H1 (cell line): ENCODE results near the gene RASGRF1. TPM values are rescaled to one million over a fixed set of nuclear protein-coding genes. Genes with fewer than 3 reads are reported as not detected.
A peak's percentile ranks its signal among the peaks of the same experiment; 100 is the strongest.

Source experiments
- CTCF ChIA-PET: fragments of 300-600 bp; sonication (Branson Sonifier 250); formaldehyde crosslinking; loops from one replicate; lab custom pipeline; 2021; ENCODE audit not compliant: partially characterized antibody; lab: Charles Lee
- POLR2A ChIA-PET: fragments of 300-600 bp; sonication (Branson Sonifier 250); formaldehyde crosslinking; loops from one replicate; lab custom pipeline; 2021; ENCODE audit warnings: inconsistent platforms; ENCODE audit not compliant: partially characterized antibody; lab: Charles Lee
- DNase-seq, 2 experiments: peaks; one replicate each; pipeline versions ENCODE4 v3.0.0 to v3.0.0-alpha.2; 2010 to 2022; ENCODE audit warnings: low spot score in 2 of 2, low read depth in 1 of 2, mixed read lengths in 1 of 2
- FAIRE-seq: peaks from 2 replicates; lab custom pipeline; 2011; peaks lifted over from hg19 to GRCh38; lab: Jason Lieb, UNC
- H2AFZ ChIP-seq: 2 replicates; pipeline ENCODE4 v1.8.1; 2012; ENCODE audit warnings: low read length, inconsistent platforms
- H2AK5ac ChIP-seq: 2 replicates; pipeline ENCODE4 v1.6.1; 2013; ENCODE audit warnings: low read depth, low read length
- H2BK120ac ChIP-seq: replicated peaks from 2 replicates; pipeline ENCODE3; 2013; ENCODE audit warnings: low read depth, low read length, inconsistent platforms
- H2BK12ac ChIP-seq: 2 replicates; pipeline ENCODE4 v1.6.1; 2013; ENCODE audit warnings: low read depth, low read length
- H2BK15ac ChIP-seq: 2 replicates; pipeline ENCODE4 v1.6.1; 2013; ENCODE audit warnings: low read length
- H2BK20ac ChIP-seq: 2 replicates; pipeline ENCODE4 v1.6.1; 2013; ENCODE audit warnings: low read length
- H2BK5ac ChIP-seq: 2 replicates; pipeline ENCODE4 v1.6.1; 2013; ENCODE audit warnings: low read depth, low read length
- H3K14ac ChIP-seq: 2 replicates; pipeline ENCODE4 v1.6.1; 2013; ENCODE audit warnings: inconsistent platforms; ENCODE audit not compliant: insufficient read length
- H3K18ac ChIP-seq: 2 replicates; pipeline ENCODE4 v1.6.1; 2013; ENCODE audit warnings: low read length; ENCODE audit errors: extremely low read depth
- H3K23ac ChIP-seq: 2 replicates; pipeline ENCODE4 v1.6.1; 2013; ENCODE audit warnings: inconsistent platforms; ENCODE audit not compliant: insufficient read length
- H3K23me2 ChIP-seq: 2 replicates; pipeline ENCODE4 v1.6.1; 2013; ENCODE audit warnings: low read depth, low read length
- H3K27ac ChIP-seq: 2 replicates; pipeline ENCODE4 v1.6.1; 2011; ENCODE audit warnings: low read depth, low read length, inconsistent platforms
- H3K27me3 ChIP-seq, 4 experiments: replicated peaks in 1 of 4; 1 replicate in 1 of 4; 2 replicates in 3 of 4; pipeline versions ENCODE4 v1.6.1 to v1.8.1; 2011 to 2013; ENCODE audit warnings: low read length in 3 of 4, mild to moderate bottlenecking in 3 of 4, inconsistent platforms in 2 of 4, mixed read lengths in 2 of 4, moderate library complexity in 1 of 4; ENCODE audit not compliant: control insufficient read depth in 3 of 4, insufficient read depth in 3 of 4; ENCODE audit errors: extremely low read depth in 1 of 4
- H3K36me3 ChIP-seq, 4 experiments: 2 replicates each; pipeline versions ENCODE4 v1.6.1 to v1.8.1; 2011 to 2013; ENCODE audit warnings: mild to moderate bottlenecking in 4 of 4, low read length in 3 of 4, moderate library complexity in 2 of 4, control low read depth in 1 of 4, inconsistent platforms in 1 of 4; ENCODE audit not compliant: insufficient read depth in 4 of 4, control insufficient read depth in 2 of 4
- H3K4ac ChIP-seq: replicated peaks from 2 replicates; pipeline ENCODE3; 2013; ENCODE audit warnings: low read length, low read depth, mixed read lengths, inconsistent platforms; ENCODE audit not compliant: insufficient read length
- H3K4me1 ChIP-seq, 4 experiments: replicated peaks in 1 of 4; 1 replicate in 1 of 4; 2 replicates in 3 of 4; pipeline versions ENCODE4 v1.6.1 to v1.8.1; 2011 to 2013; ENCODE audit warnings: low read length in 3 of 4, inconsistent platforms in 2 of 4, mixed read lengths in 1 of 4; ENCODE audit not compliant: insufficient read depth in 4 of 4, control insufficient read depth in 3 of 4
- H3K4me2 ChIP-seq, 2 experiments: 2 replicates each; pipeline versions ENCODE4 v1.6.1 to v1.8.1; 2011 to 2013; ENCODE audit warnings: low read depth in 2 of 2, low read length in 2 of 2, control low read depth in 1 of 2, inconsistent platforms in 1 of 2, mild to moderate bottlenecking in 1 of 2; ENCODE audit not compliant: insufficient read depth in 1 of 2
- H3K4me3 ChIP-seq, 4 experiments: fragments of 200-600, 300-600 bp in 1 of 4; sonication (generic), shearing (Covaris generic), sonication (Bioruptor Twin) in 1 of 4; 2 replicates each; pipeline versions ENCODE4 v1.5.1 to v1.8.1; 2011 to 2016; ENCODE audit warnings: low read length in 4 of 4, low read depth in 3 of 4, control low read depth in 2 of 4, inconsistent platforms in 2 of 4, mild to moderate bottlenecking in 2 of 4, mixed read lengths in 1 of 4, moderate library complexity in 1 of 4; ENCODE audit not compliant: insufficient read depth in 2 of 4; ENCODE audit errors: extremely low read depth in 1 of 4
- H3K56ac ChIP-seq: replicated peaks from 2 replicates; pipeline ENCODE3; 2013; ENCODE audit warnings: low read depth, mild to moderate bottlenecking, mixed read lengths, low read length, inconsistent platforms; ENCODE audit not compliant: insufficient read length
- H3K79me1 ChIP-seq: 2 replicates; pipeline ENCODE4 v1.6.1; 2013; ENCODE audit warnings: low read depth, low read length, control low read depth
- H3K79me2 ChIP-seq, 2 experiments: 2 replicates each; pipeline versions ENCODE4 v1.6.1 to v1.8.1; 2012 to 2013; ENCODE audit warnings: low read length in 2 of 2, mild to moderate bottlenecking in 2 of 2, inconsistent platforms in 1 of 2; ENCODE audit not compliant: insufficient read depth in 2 of 2, control insufficient read depth in 1 of 2
- H3K9ac ChIP-seq, 4 experiments: replicated peaks in 1 of 4; 1 replicate in 1 of 4; 2 replicates in 3 of 4; pipeline versions ENCODE4 v1.6.1 to v1.8.1; 2011 to 2013; ENCODE audit warnings: low read depth in 3 of 4, low read length in 3 of 4, control low read depth in 2 of 4, mild to moderate bottlenecking in 2 of 4, moderate library complexity in 2 of 4, inconsistent platforms in 1 of 4; ENCODE audit errors: extremely low read depth in 1 of 4
- H3K9me3 ChIP-seq, 2 experiments: 2 replicates each; pipeline versions ENCODE4 v1.6.1 to v1.8.1; 2012 to 2013; ENCODE audit warnings: mild to moderate bottlenecking in 2 of 2, moderate library complexity in 2 of 2, control low read depth in 1 of 2, inconsistent platforms in 1 of 2, low read depth in 1 of 2, low read length in 1 of 2, mixed read lengths in 1 of 2; ENCODE audit not compliant: insufficient read depth in 2 of 2
- H4K20me1 ChIP-seq, 2 experiments: replicated peaks in 1 of 2; 2 replicates each; pipeline versions ENCODE3 to v1.8.1; 2011 to 2013; ENCODE audit warnings: inconsistent platforms in 2 of 2, low read length in 2 of 2, mild to moderate bottlenecking in 1 of 2; ENCODE audit not compliant: insufficient read depth in 2 of 2, control insufficient read depth in 1 of 2
- H4K5ac ChIP-seq: 2 replicates; pipeline ENCODE4 v1.6.1; 2013; ENCODE audit warnings: low read length, low read depth, mixed read lengths, inconsistent platforms; ENCODE audit not compliant: insufficient read length
- H4K8ac ChIP-seq: 2 replicates; pipeline ENCODE4 v1.8.0; 2013; ENCODE audit warnings: mild to moderate bottlenecking, moderate library complexity, low read length, inconsistent platforms; ENCODE audit not compliant: insufficient read depth; ENCODE audit errors: extremely low read depth
- H4K91ac ChIP-seq: replicated peaks from 2 replicates; pipeline ENCODE3; 2013; ENCODE audit warnings: low read length, mixed read lengths, inconsistent platforms; ENCODE audit not compliant: insufficient read length
- EGR1 ChIP-seq: IDR thresholded peaks from 2 replicates; pipeline ENCODE4 v1.6.1; 2011; ENCODE audit warnings: low read depth, low read length, borderline replicate concordance
- KDM5A ChIP-seq: fragments of 200-600 bp; IDR thresholded peaks from 2 replicates; pipeline ENCODE4 v1.7.1; 2012; ENCODE audit warnings: mild to moderate bottlenecking, low read length, inconsistent platforms, mixed read lengths
- RAD21 ChIP-seq, 2 experiments: IDR thresholded peaks in 1 of 2; conservative IDR thresholded peaks in 1 of 2; 2 replicates each; pipeline ENCODE4 v1.6.1; 2011; ENCODE audit warnings: low read depth in 2 of 2, low read length in 2 of 2, improper control_type of control experiment in 1 of 2, inconsistent platforms in 1 of 2, mild to moderate bottlenecking in 1 of 2, moderate library complexity in 1 of 2
- SRF ChIP-seq: IDR thresholded peaks from 2 replicates; pipeline ENCODE4 v1.6.1; 2011; ENCODE audit warnings: mild to moderate bottlenecking, low read depth, low read length, moderate library complexity
- TCF12 ChIP-seq: IDR thresholded peaks from 2 replicates; pipeline ENCODE4 v1.6.1; 2011; ENCODE audit warnings: low read depth, mild to moderate bottlenecking, low read length
- YY1 ChIP-seq: IDR thresholded peaks from 2 replicates; pipeline ENCODE4 v1.6.1; 2011; ENCODE audit warnings: low read depth, mild to moderate bottlenecking, low read length
- WGBS, 2 experiments: shearing (Covaris generic) in 1 of 2; methylation state at CpG; one replicate each; pipeline versions ENCODE4 v1.1.6 to v1.1.7; 2013 to 2015; ENCODE audit warnings: low lambda C conversion rate in 2 of 2, mixed read lengths in 2 of 2, inconsistent platforms in 1 of 2, low coverage in 1 of 2, missing lambda C conversion rate in 1 of 2; ENCODE audit not compliant: insufficient replicate concordance in 2 of 2, insufficient coverage in 1 of 2, insufficient read length in 1 of 2; ENCODE audit errors: extremely low coverage in 1 of 2, missing lambda C conversion rate in 1 of 2; 5-methylcytosine and 5-hydroxymethylcytosine counted together
- polyA plus RNA-seq, 7 experiments: library from polyadenylated mRNA; depleted of rRNA in 3 of 7; stranded (reverse) in 5 of 7; unstranded in 2 of 7; fragments of >200 nt in 5 of 7; fragments of 200-250 nt in 2 of 7; gene quantifications; 1 replicate in 5 of 7; 2 replicates in 1 of 7; 4 replicates in 1 of 7; pipeline versions ENCODE4 v1.2.1 to v1.2.3, GENCODE V29; 2011 to 2013; ENCODE audit warnings: missing spikeins in 2 of 7, mixed read lengths in 2 of 7
- total RNA-seq: library from RNA; stranded (reverse); fragmentation: NEBNext Ultra II Directional; extraction: Animal tissue kit (Norgen Biotek cat#: 25700); gene quantifications from 2 replicates; pipeline ENCODE4 v1.2.1, GENCODE V29; 2021
- TF ChIP-seq, protein P1 (sequence below): IDR thresholded peaks from 2 replicates; pipeline ENCODE4 v1.6.1; 2012; ENCODE audit warnings: low read length, inconsistent platforms

The RASGRF1 gene
- total and polyA plus RNA-seq, 2 of the 8 experiments (the other 6 are each of a cell fraction or from before 2014, with no cell fraction given) = 0.42 to 0.67 TPM

DNA sequence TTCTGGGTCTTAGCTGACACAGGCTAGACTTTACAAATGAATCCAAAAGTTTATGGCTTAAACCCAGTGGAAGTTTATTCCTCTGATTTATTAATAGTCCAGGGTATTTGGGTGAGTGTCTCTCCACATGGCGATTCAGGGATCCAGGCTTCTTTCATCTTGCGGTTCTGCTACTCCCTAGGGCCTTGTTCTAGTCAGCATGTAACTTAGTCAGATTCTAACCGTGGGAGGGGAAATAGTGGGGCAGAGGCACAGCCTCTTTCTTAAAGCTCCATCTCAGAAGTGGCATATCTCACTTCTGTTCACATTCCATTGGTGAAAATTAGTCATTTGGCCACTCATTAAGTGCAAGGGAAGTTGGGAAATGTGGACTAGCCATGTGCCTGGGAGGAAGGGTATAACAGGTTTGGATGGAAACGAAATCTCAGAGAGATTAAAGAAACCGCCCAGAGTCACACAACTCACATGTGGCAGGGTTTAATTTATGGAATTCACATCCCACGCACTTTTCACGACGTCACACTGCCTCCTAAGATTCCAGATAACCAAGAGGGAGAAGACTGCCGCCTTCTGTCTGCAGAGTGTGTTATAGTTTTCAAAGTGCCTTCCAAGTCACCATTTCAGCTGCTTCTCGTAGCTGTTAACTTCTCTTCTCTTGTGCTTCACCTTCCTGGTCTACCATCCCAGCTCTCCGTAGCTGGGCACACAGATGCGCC is 11.4 kb upstream of the RASGRF1 start:
- no peak overlapping the region for H2BK5ac ChIP-seq
- H3K4me1 ChIP-seq = no peaks in the 10 kb centered on the region
- H2AK5ac ChIP-seq = no peak overlapping the region
- H2BK20ac ChIP-seq = no peak overlapping the region
- TF ChIP-seq KDM5A = no peak
- no peak for TF ChIP-seq EGR1
- TF ChIP-seq TCF12 = no peak
- TF ChIP-seq RAD21 (IDR thresholded peaks at IDR 0.05 in 1 of 2, conservative IDR thresholded peaks at IDR 0.05 in 1 of 2; ENCODE audit: low read depth in 2 of 2, low read length in 2 of 2) = peak in 1 of 2 experiments; percentile 27; a peak in 1 of 4 replicates
- TF ChIP-seq YY1 = no peak
- TF ChIP-seq, protein P1, sequence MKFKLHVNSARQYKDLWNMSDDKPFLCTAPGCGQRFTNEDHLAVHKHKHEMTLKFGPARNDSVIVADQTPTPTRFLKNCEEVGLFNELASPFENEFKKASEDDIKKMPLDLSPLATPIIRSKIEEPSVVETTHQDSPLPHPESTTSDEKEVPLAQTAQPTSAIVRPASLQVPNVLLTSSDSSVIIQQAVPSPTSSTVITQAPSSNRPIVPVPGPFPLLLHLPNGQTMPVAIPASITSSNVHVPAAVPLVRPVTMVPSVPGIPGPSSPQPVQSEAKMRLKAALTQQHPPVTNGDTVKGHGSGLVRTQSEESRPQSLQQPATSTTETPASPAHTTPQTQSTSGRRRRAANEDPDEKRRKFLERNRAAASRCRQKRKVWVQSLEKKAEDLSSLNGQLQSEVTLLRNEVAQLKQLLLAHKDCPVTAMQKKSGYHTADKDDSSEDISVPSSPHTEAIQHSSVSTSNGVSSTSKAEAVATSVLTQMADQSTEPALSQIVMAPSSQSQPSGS = no peak
- no peak for TF ChIP-seq SRF
- FAIRE-seq = no peak
- no peak overlapping the region for H2BK12ac ChIP-seq
- no peak overlapping the region for H4K8ac ChIP-seq
- H4K20me1 ChIP-seq = no peaks in the 10 kb centered on the region
- H3K27me3 ChIP-seq = peaks cover 0 to 9% (median 4%) of the 10 kb centered on the region in 4 experiments; a peak in 4 of 7 replicates
- no peak overlapping the region for H3K9ac ChIP-seq
- H3K23ac ChIP-seq = no peak overlapping the region
- no peak overlapping the region for H3K4me2 ChIP-seq
- no peaks in the 10 kb centered on the region for H3K79me2 ChIP-seq
- H3K4me3 ChIP-seq = no peak overlapping the region
- no peak overlapping the region for H3K4ac ChIP-seq
- no peak overlapping the region for H2BK15ac ChIP-seq
- H3K56ac ChIP-seq = no peak overlapping the region
- no peak overlapping the region for H3K14ac ChIP-seq
- no peak overlapping the region for H2AFZ ChIP-seq
- no peaks in the 10 kb centered on the region for H3K23me2 ChIP-seq
- no peak overlapping the region for H4K91ac ChIP-seq
- no peak overlapping the region for H3K18ac ChIP-seq
- 83% methylated on average over 12 of the region's 12 CpGs; no CpG with 5 or more reads in 1 of the 2 experiments for WGBS, 2 experiments
- CTCF ChIA-PET = interaction anchor here (0.7 to 2.2 kb wide), 8 partner anchors 11 to 83 kb away, joined by 3 to 10 read pairs (median 4); partner anchors contain the start of gene RASGRF1
- no peaks in the 10 kb centered on the region for H3K36me3 ChIP-seq
- no peaks in the 10 kb centered on the region for H3K79me1 ChIP-seq
- H3K27ac ChIP-seq = no peak overlapping the region
- H2BK120ac ChIP-seq = no peak overlapping the region
- no peak overlapping the region for H4K5ac ChIP-seq
- DNase-seq = peak in 1 of 2 experiments; percentile 11
- H3K9me3 ChIP-seq = no peaks in the 10 kb centered on the region
- POLR2A ChIA-PET = no interaction called here
